CD4-positive, alpha-beta T cell (primary cell): ENCODE measurements around the gene FOXD3. TPM values are rescaled to one million over a fixed set of nuclear protein-coding genes. Genes with fewer than 3 reads are reported as not detected.

Experiments used
- ATAC-seq: fragments of 200-7000 bp; cut with Tn5 transposase; one replicate; pipeline ENCODE4 v1.10.0; 2022; ENCODE audit warnings: mild to moderate bottlenecking; ENCODE audit not compliant: poor library complexity
- CTCF ChIA-PET: fragments of 350-600 bp; sonication (Branson Sonifier 250); formaldehyde crosslinking; loops from one replicate; lab custom pipeline; 2021; ENCODE audit warnings: antibody characterized with exemption, inconsistent platforms; lab: Charles Lee
- POLR2A ChIA-PET: fragments of 350-600 bp; sonication (Branson Sonifier 250); formaldehyde crosslinking; loops from one replicate; lab custom pipeline; 2021; ENCODE audit warnings: antibody characterized with exemption, inconsistent platforms; lab: Charles Lee
- DNase-seq, 14 experiments: peaks; one replicate each; pipeline ENCODE4 v3.0.0-alpha.2; 2013 to 2020; ENCODE audit warnings: mixed read lengths in 2 of 14
- H3K27ac ChIP-seq, 2 donors: one replicate each; pipeline versions ENCODE4 v1.5.1 to v1.7.0; 2013; ENCODE audit warnings: low read length in 2 of 2, low read depth in 1 of 2, mild to moderate bottlenecking in 1 of 2
- H3K27me3 ChIP-seq, 2 experiments: 1 replicate in 1 of 2; 2 replicates in 1 of 2; pipeline versions ENCODE4 v1.6.1 to v1.7.0; 2013; ENCODE audit warnings: low read length in 2 of 2, control low read depth in 1 of 2, mild to moderate bottlenecking in 1 of 2, moderate library complexity in 1 of 2; ENCODE audit not compliant: insufficient read depth in 2 of 2, control insufficient read depth in 1 of 2
- H3K36me3 ChIP-seq: one replicate; pipeline ENCODE4 v1.6.1; 2013; ENCODE audit warnings: low read length, control low read depth; ENCODE audit not compliant: insufficient read depth
- H3K4me1 ChIP-seq: one replicate; pipeline ENCODE4 v1.6.1; 2013; ENCODE audit warnings: low read length, control low read depth; ENCODE audit not compliant: insufficient read depth
- H3K4me3 ChIP-seq: one replicate; pipeline ENCODE4 v1.5.1; 2013; ENCODE audit warnings: mild to moderate bottlenecking, low read length, moderate library complexity
- H3K9me3 ChIP-seq, 2 experiments: 1 replicate in 1 of 2; 2 replicates in 1 of 2; pipeline versions ENCODE4 v1.6.1 to v1.7.0; 2013; ENCODE audit warnings: low read length in 2 of 2, mild to moderate bottlenecking in 2 of 2, control low read depth in 1 of 2, moderate library complexity in 1 of 2; ENCODE audit not compliant: control insufficient read depth in 1 of 2, insufficient read depth in 1 of 2
- H3K27ac Mint-ChIP-seq: one replicate; pipeline ENCODE4 v1.8.0; 2020; ENCODE audit warnings: mixed read lengths
- H3K27me3 Mint-ChIP-seq: one replicate; pipeline ENCODE4 v1.8.0; 2021; ENCODE audit warnings: mixed read lengths
- H3K36me3 Mint-ChIP-seq: one replicate; pipeline ENCODE4 v1.8.0; 2021; ENCODE audit warnings: low read depth, mixed read lengths
- H3K4me1 Mint-ChIP-seq: one replicate; pipeline ENCODE4 v1.8.0; 2021; ENCODE audit warnings: low read depth, mixed read lengths
- H3K4me3 Mint-ChIP-seq: one replicate; pipeline ENCODE4 v1.8.0; 2020; ENCODE audit warnings: mild to moderate bottlenecking, mixed read lengths
- H3K9me3 Mint-ChIP-seq: one replicate; pipeline ENCODE4 v1.8.0; 2020; ENCODE audit warnings: mixed read lengths
- intact Hi-C, 2 experiments: fragments of 100-400 bp; cut with DNase I in 1 of 2; cut with micrococcal nuclease in 1 of 2; formaldehyde crosslinking; loops; one replicate each; pipeline versions ENCODE4 v1.15.1 to v1.9.0; 2023 to 2025; cut with DNase I, micrococcal nuclease
- total RNA-seq, 174 experiments: library from RNA in 2 of 174; stranded (reverse) in 2 of 174; gene quantifications; one replicate each; pipeline ENCODE4 v1.2.3 and lab custom pipeline; 2021 to 2026
- TF ChIP-seq, protein P1 (sequence below): fragments of 200-600 bp; IDR thresholded peaks from one replicate; pipeline ENCODE4 v1.8.0; 2022; ENCODE audit warnings: antibody characterized with exemption, mild to moderate bottlenecking

The FOXD3 gene
- total RNA-seq, 2 experiments from 2014 or later, result not detected

DNA sequence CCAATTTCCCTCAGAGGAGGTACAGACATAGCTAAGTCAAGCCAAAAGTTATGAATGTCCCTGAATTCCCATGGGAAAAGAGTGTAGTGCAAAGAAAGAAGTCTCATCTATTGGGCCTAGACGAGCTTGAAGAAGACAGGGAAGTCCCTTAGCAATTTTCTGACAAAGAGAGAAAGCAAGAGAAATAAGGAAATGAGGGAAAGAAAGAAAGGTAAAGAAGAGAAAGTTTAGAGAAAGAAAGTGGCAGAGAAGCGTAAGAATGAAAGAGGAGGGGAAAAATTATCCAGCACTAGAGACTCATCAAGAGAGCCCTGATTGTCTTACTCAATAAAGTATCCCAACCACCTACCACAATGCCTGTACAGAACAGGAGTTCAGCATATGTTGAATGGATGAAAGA, 40.6 kb upstream of the FOXD3 start:
- H3K36me3 Mint-ChIP-seq, result peaks cover 4% of the 10 kb centered on the region
- CTCF ChIA-PET, result interaction anchor here (1.2 kb wide), 1 partner anchor 12 kb away, joined by 3 read pairs; no protein-coding TSS in a partner anchor
- intact Hi-C loops, result no loop called here
- H3K27me3 ChIP-seq, result peaks cover 0 to 1% of the 10 kb centered on the region in 2 experiments
- no peaks in the 10 kb centered on the region for H3K4me1 Mint-ChIP-seq
- no peaks in the 10 kb centered on the region for H3K36me3 ChIP-seq
- ATAC-seq (no peak), DNase-seq (no peak)
- no peak overlapping the region for H3K27ac Mint-ChIP-seq
- TF ChIP-seq, protein P1, sequence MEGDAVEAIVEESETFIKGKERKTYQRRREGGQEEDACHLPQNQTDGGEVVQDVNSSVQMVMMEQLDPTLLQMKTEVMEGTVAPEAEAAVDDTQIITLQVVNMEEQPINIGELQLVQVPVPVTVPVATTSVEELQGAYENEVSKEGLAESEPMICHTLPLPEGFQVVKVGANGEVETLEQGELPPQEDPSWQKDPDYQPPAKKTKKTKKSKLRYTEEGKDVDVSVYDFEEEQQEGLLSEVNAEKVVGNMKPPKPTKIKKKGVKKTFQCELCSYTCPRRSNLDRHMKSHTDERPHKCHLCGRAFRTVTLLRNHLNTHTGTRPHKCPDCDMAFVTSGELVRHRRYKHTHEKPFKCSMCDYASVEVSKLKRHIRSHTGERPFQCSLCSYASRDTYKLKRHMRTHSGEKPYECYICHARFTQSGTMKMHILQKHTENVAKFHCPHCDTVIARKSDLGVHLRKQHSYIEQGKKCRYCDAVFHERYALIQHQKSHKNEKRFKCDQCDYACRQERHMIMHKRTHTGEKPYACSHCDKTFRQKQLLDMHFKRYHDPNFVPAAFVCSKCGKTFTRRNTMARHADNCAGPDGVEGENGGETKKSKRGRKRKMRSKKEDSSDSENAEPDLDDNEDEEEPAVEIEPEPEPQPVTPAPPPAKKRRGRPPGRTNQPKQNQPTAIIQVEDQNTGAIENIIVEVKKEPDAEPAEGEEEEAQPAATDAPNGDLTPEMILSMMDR, result no peak
- H3K4me1 ChIP-seq, result no peaks in the 10 kb centered on the region
- peaks cover 0 to 11% of the 10 kb centered on the region in 2 experiments for H3K9me3 ChIP-seq
- no peak overlapping the region for H3K4me3 Mint-ChIP-seq
- H3K27me3 Mint-ChIP-seq, result peaks cover 16% of the 10 kb centered on the region
- POLR2A ChIA-PET, result no interaction called here
- no peak overlapping the region for H3K27ac ChIP-seq
- H3K9me3 Mint-ChIP-seq, result no peaks in the 10 kb centered on the region
- H3K4me3 ChIP-seq, result no peak overlapping the region

DNA sequence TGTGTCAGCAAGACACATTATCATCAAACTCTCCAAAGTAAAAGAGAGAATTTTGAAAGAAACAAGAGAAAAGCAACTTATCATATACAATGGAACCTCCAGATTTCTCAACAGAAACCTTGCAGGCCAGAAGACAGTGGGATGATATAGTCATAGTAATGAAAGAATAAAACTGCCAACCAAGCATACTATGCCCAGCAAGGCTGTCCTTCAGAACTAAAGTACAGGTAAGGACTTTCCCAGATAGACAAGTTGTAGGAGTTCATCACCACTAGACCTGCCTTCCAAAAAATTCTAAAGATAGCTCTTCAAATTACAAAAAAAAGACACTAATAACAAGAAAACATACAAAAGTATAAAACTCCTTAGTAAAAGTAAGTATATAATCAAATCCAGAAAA, 33.2 kb upstream of the FOXD3 start:
- DNase-seq, result no peak
- Histone ChIP-seq H3K9me3 (peaks cover 14 to 21% of the 10 kb centered on the region in 2 experiments), H3K4me1 (no peaks in the 10 kb centered on the region), H3K27ac (no peak overlapping the region), H3K27me3 (peaks cover 4 to 6% of the 10 kb centered on the region in 2 experiments), H3K36me3 (no peaks in the 10 kb centered on the region), H3K4me3 (no peak overlapping the region)
- no peak for ATAC-seq
- ChIA-PET POLR2A (no interaction called here), CTCF (no interaction called here)
- Mint-ChIP-seq H3K36me3 (peaks cover 4% of the 10 kb centered on the region), H3K4me3 (no peak overlapping the region), H3K27ac (no peak overlapping the region), H3K27me3 (peaks cover 5% of the 10 kb centered on the region), H3K4me1 (no peaks in the 10 kb centered on the region), H3K9me3 (peaks cover 7% of the 10 kb centered on the region)
- TF ChIP-seq, protein P1, result no peak
- intact Hi-C loops, result no loop called here

DNA sequence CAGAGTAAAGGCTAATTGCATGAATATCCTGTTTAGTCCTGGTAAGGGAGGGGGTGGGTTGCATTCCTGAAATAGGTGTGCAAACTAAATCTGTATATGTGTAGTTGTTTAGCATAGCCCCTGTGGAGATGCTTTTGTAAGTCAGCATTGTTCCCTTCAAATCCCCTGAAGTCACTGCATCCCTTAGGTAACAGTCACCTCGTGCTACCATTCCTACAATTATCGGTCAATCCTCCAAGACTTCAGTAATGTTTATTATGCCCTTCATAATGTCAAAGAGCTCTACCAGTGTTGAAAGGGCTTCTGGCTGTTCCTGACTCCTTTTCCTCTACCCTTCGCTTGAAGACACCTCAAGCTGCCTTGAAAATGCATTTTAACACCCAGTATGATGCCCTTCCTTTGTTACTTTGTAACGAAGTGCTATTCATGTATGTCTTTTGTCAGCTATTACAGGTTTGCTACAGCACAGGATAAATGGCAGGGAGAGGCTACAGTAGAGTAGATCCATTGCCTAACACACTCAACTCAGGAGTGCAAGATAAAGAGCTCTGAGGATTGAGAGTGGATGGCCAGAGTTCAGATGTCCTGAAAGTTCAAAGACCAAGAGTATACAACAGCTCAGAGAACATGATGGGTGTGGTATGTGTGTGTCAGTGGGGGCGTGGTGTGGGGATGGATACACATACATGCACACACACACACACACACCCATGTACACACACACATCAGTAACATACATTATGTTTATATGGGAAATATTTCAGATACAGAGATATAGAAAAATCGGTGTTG, 27.4 kb upstream of the FOXD3 start:
- intact Hi-C loops, result no loop called here
- no peaks in the 10 kb centered on the region for H3K4me1 Mint-ChIP-seq
- no peak overlapping the region for H3K27ac ChIP-seq
- CTCF ChIA-PET, result interaction anchor here (0.9 kb wide), 1 partner anchor 39 kb away, joined by 3 read pairs; no protein-coding TSS in a partner anchor
- TF ChIP-seq, protein P1, result no peak
- peaks cover 0 to under 1% of the 10 kb centered on the region in 2 experiments for H3K9me3 ChIP-seq
- H3K9me3 Mint-ChIP-seq, result no peaks in the 10 kb centered on the region
- peaks cover 31% of the 10 kb centered on the region for H3K27me3 Mint-ChIP-seq
- H3K36me3 Mint-ChIP-seq, result no peaks in the 10 kb centered on the region
- no peaks in the 10 kb centered on the region for H3K4me1 ChIP-seq
- POLR2A ChIA-PET, result interaction anchor here (0.7 kb wide), 1 partner anchor 29 kb away, joined by 3 read pairs; no protein-coding TSS in a partner anchor
- ATAC-seq, result no peak
- no peaks in the 10 kb centered on the region for H3K27me3 ChIP-seq
- no peaks in the 10 kb centered on the region for H3K36me3 ChIP-seq
- DNase-seq, result no peak
- H3K4me3 ChIP-seq, result no peak overlapping the region
- no peak overlapping the region for H3K27ac Mint-ChIP-seq
- H3K4me3 Mint-ChIP-seq, result no peak overlapping the region
